Keratinocyte (primary cell): ENCODE results near the gene MXRA8. TPM values are rescaled to one million over a fixed set of nuclear protein-coding genes. Genes with fewer than 3 reads are reported as not detected.
"Not testable (repeated sequence)": the region's sequence is repeated elsewhere in the genome, so short reads cannot be mapped to it uniquely, and the experiment has no call there.

Source experiments
- DNase-seq: peaks from one replicate; pipeline ENCODE4 v3.0.0-alpha.2; 2011; ENCODE audit warnings: low read depth, missing footprints, low spot score
- FAIRE-seq: peaks from 2 replicates; lab custom pipeline; 2011; peaks lifted over from hg19 to GRCh38; lab: Jason Lieb, UNC
- H2AFZ ChIP-seq: 2 replicates; pipeline ENCODE4 v1.6.0; 2012; ENCODE audit warnings: low read length, control low read depth, inconsistent platforms; ENCODE audit not compliant: control insufficient read depth
- H3K27ac ChIP-seq: 2 replicates; pipeline ENCODE4 v1.5.1; 2011; ENCODE audit warnings: low read length; ENCODE audit not compliant: control insufficient read depth, insufficient read depth
- H3K27me3 ChIP-seq: 3 replicates; pipeline ENCODE4 v1.6.0; 2011; ENCODE audit warnings: low read length; ENCODE audit not compliant: control insufficient read depth, insufficient read depth; ENCODE audit errors: extremely low read depth
- H3K36me3 ChIP-seq, 2 experiments: 2 replicates in 1 of 2; 3 replicates in 1 of 2; pipeline ENCODE4 v1.5.1; 2011; ENCODE audit warnings: low read length in 2 of 2, mild to moderate bottlenecking in 1 of 2; ENCODE audit not compliant: control insufficient read depth in 2 of 2, insufficient read depth in 2 of 2; ENCODE audit errors: extremely low read depth in 1 of 2
- H3K4me1 ChIP-seq: 3 replicates; pipeline ENCODE4 v1.5.1; 2011; ENCODE audit warnings: low read length; ENCODE audit not compliant: control insufficient read depth, insufficient read depth; ENCODE audit errors: extremely low read depth
- H3K4me2 ChIP-seq: 3 replicates; pipeline ENCODE4 v1.6.0; 2011; ENCODE audit warnings: low read depth, low read length; ENCODE audit not compliant: control insufficient read depth, insufficient read depth; ENCODE audit errors: extremely low read depth
- H3K4me3 ChIP-seq, 3 experiments: fragments of 200-600 bp in 1 of 3; sonication (generic) in 1 of 3; 2 replicates in 2 of 3; 3 replicates in 1 of 3; pipeline ENCODE4 v1.5.1; 2011 to 2016; ENCODE audit warnings: low read length in 3 of 3, mild to moderate bottlenecking in 3 of 3, control low read depth in 2 of 3, inconsistent platforms in 1 of 3, low read depth in 1 of 3, mixed read lengths in 1 of 3, mixed run types in 1 of 3, moderate library complexity in 1 of 3; ENCODE audit not compliant: control insufficient read depth in 2 of 3, insufficient read depth in 2 of 3; ENCODE audit errors: extremely low read depth in 1 of 3
- H3K79me2 ChIP-seq: 2 replicates; pipeline ENCODE4 v1.6.0; 2012; ENCODE audit warnings: low read length; ENCODE audit not compliant: control insufficient read depth, insufficient read depth
- H3K9ac ChIP-seq: 3 replicates; pipeline ENCODE4 v1.6.0; 2011; ENCODE audit warnings: low read length; ENCODE audit not compliant: control insufficient read depth, insufficient read depth; ENCODE audit errors: extremely low read depth
- H3K9me1 ChIP-seq: 3 replicates; pipeline ENCODE4 v1.6.0; 2011; ENCODE audit warnings: low read length; ENCODE audit not compliant: control insufficient read depth, insufficient read depth; ENCODE audit errors: extremely low read depth
- H3K9me3 ChIP-seq: 2 replicates; pipeline ENCODE4 v1.5.1; 2012; ENCODE audit warnings: low read depth, low read length; ENCODE audit not compliant: control insufficient read depth
- H4K20me1 ChIP-seq: 3 replicates; pipeline ENCODE4 v1.6.0; 2011; ENCODE audit warnings: low read length; ENCODE audit not compliant: control insufficient read depth, insufficient read depth; ENCODE audit errors: extremely low read depth
- CTCF ChIP-seq, 3 experiments: IDR thresholded peaks in 1 of 3; conservative IDR thresholded peaks in 1 of 3; optimal IDR thresholded peaks in 1 of 3; 2 replicates in 2 of 3; 3 replicates in 1 of 3; pipeline versions ENCODE3 to v1.5.1; 2011; ENCODE audit warnings: low read length in 3 of 3, mild to moderate bottlenecking in 3 of 3, moderate library complexity in 2 of 3, control low read depth in 1 of 3, inconsistent platforms in 1 of 3; ENCODE audit not compliant: insufficient read depth in 2 of 3; ENCODE audit errors: extremely low read depth in 1 of 3
- EZH2 ChIP-seq: IDR thresholded peaks from one replicate; pipeline ENCODE4 v1.6.1; 2012; ENCODE audit warnings: inconsistent platforms, mild to moderate bottlenecking, low read length, moderate library complexity
- dilution Hi-C: fragments of 300-500 bp; cut with MboI; formaldehyde crosslinking; loops from one replicate; pipeline ENCODE4 v1.7.0; 2020; ENCODE audit warnings: low sequenced_read_pairs; ENCODE audit not compliant: extremely low pct_ligation_motif_present
- polyA plus RNA-seq, 5 experiments: library from polyadenylated mRNA; depleted of rRNA in 3 of 5; stranded (reverse) in 3 of 5; stranded (forward) in 1 of 5; unstranded in 1 of 5; fragments of >200 nt; gene quantifications; 1 replicate in 1 of 5; 2 replicates in 3 of 5; 3 replicates in 1 of 5; pipeline versions ENCODE4 v1.2.1 to v1.2.3, GENCODE V29; 2011 to 2012; ENCODE audit warnings: missing spikeins in 2 of 5, low read depth in 1 of 5, low replicate concordance in 1 of 5

Gene MXRA8
- polyA plus RNA-seq, 1 donor (not counting 4 experiments of a cell fraction or from before 2014, with no cell fraction given): not detected

DNA sequence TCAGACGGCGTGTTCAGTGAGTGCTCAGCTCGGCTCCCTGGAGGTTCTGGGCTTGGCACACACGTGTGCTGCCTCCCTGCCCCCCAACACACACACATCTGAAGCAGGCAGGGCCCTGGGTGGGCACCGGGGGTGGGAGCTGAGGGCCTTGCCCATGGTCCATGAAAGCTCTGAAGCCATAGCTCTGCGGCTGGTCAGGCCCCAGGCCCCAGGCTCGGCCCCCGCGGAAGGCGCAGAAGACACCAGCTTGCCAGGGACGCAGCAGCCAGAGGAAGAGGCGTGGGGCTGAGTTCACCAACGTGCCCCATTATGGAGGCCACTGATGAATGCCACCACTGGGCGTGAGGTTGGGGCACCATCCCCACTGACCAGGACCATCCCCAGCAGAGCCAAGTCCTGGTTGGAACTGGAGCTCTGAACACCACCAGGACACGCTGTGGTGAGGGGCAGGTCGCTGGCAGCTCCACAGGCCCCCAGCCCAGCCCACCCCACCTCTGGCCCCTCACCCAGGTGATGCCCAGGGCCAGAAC lies 12.5 kb upstream of the MXRA8 start:
- Histone ChIP-seq H4K20me1 (no peaks in the 10 kb centered on the region), H3K9ac (no peak overlapping the region), H3K9me1 (no peaks in the 10 kb centered on the region), H3K27ac (no peak overlapping the region), H3K4me2 (no peak overlapping the region), H2AFZ (no peak overlapping the region), H3K4me3 (no peak overlapping the region), H3K4me1 (peaks cover 10% of the 10 kb centered on the region), H3K36me3 (peaks cover 3 to 8% of the 10 kb centered on the region in 2 experiments), H3K27me3 (no peaks in the 10 kb centered on the region), H3K9me3 (peaks cover 7% of the 10 kb centered on the region), H3K79me2 (peaks cover 30% of the 10 kb centered on the region)
- FAIRE-seq: no peak
- dilution Hi-C loops: no loop called here
- no peak for DNase-seq
- TF ChIP-seq CTCF (optimal IDR thresholded peaks at IDR 0.05 in 1 of 3, IDR thresholded peaks at IDR 0.05 in 1 of 3, conservative IDR thresholded peaks at IDR 0.05 in 1 of 3; ENCODE audit: extremely low read depth in 1 of 3, insufficient read depth in 2 of 3, low read length in 3 of 3) (no peak), EZH2 (no peak)

DNA sequence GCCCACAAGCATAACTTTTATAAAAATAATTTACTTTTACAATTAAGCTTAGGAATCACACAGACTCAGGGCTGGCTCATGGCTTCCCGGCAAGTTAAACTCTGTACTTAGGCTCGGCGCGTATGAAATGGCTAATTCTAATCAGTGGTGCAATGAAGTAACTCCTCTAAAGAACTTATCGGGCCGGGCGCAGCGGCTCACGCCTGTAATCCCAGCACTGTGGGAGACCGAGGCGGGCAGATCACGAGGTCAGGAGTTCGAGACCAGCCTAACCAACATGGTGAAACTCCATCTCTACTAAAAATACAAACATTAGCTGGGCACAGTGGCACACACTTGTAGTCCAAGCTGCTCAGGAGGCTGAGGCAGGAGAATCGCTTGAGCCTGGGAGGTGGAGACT lies 11.7 kb upstream of the MXRA8 start:
- H3K4me2 ChIP-seq, H3K27me3 ChIP-seq, dilution Hi-C loops, H2AFZ ChIP-seq, H3K9me1 ChIP-seq, H3K36me3 ChIP-seq, H3K4me1 ChIP-seq, H3K4me3 ChIP-seq, FAIRE-seq, DNase-seq, H3K9me3 ChIP-seq, H3K27ac ChIP-seq, H3K9ac ChIP-seq, H4K20me1 ChIP-seq: not testable (repeated sequence)
- peaks cover 30% of the 10 kb centered on the region for H3K79me2 ChIP-seq

DNA sequence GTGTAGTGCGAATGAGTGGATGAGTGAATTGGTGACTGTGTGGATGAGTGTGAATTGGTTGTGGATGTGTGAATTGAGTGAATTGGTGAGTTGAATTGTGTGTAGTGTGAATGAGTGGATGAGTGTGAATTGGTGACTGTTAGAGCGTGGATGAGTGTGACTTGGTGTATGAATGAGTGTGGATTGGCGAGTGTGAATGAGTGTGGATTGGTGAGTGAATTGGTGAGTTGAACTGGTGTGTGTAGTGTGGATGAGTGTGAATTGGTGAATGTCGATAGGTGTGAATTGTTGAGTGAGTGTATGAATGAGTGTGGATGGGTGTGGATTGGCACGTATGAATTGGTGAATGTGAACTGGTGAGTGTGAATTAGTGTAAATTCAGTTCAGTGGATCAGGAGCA lies 9.0 kb upstream of the MXRA8 start:
- dilution Hi-C loops: no loop called here
- no peak overlapping the region for H2AFZ ChIP-seq
- DNase-seq: no peak
- peaks cover 2 to 3% of the 10 kb centered on the region in 2 experiments for H3K36me3 ChIP-seq
- H3K4me3 ChIP-seq: no peak overlapping the region
- peaks cover 6% of the 10 kb centered on the region for H3K4me1 ChIP-seq
- H3K4me2 ChIP-seq: no peak overlapping the region
- no peak overlapping the region for H3K27ac ChIP-seq
- no peaks in the 10 kb centered on the region for H3K27me3 ChIP-seq
- H3K79me2 ChIP-seq: peaks cover 8% of the 10 kb centered on the region
- H3K9ac ChIP-seq: no peak overlapping the region
- FAIRE-seq: no peak
- H3K9me1 ChIP-seq: no peaks in the 10 kb centered on the region
- no peaks in the 10 kb centered on the region for H4K20me1 ChIP-seq
- TF ChIP-seq EZH2: no peak
- TF ChIP-seq CTCF (optimal IDR thresholded peaks at IDR 0.05 in 1 of 3, IDR thresholded peaks at IDR 0.05 in 1 of 3, conservative IDR thresholded peaks at IDR 0.05 in 1 of 3; ENCODE audit: extremely low read depth in 1 of 3, insufficient read depth in 2 of 3, low read length in 3 of 3): no peak
- peaks cover 7% of the 10 kb centered on the region for H3K9me3 ChIP-seq
